ENCODE data around the gene NFU1. TPM values are rescaled to one million over a fixed set of nuclear protein-coding genes. Genes with fewer than 3 reads are reported as not detected.

Gene NFU1
- total and polyA plus RNA-seq, 9 of the 15 experiments (the other 6 are each of a cell fraction or from before 2014, with no cell fraction given): 33.3 to 61.8 (median 53.7) TPM

DNA sequence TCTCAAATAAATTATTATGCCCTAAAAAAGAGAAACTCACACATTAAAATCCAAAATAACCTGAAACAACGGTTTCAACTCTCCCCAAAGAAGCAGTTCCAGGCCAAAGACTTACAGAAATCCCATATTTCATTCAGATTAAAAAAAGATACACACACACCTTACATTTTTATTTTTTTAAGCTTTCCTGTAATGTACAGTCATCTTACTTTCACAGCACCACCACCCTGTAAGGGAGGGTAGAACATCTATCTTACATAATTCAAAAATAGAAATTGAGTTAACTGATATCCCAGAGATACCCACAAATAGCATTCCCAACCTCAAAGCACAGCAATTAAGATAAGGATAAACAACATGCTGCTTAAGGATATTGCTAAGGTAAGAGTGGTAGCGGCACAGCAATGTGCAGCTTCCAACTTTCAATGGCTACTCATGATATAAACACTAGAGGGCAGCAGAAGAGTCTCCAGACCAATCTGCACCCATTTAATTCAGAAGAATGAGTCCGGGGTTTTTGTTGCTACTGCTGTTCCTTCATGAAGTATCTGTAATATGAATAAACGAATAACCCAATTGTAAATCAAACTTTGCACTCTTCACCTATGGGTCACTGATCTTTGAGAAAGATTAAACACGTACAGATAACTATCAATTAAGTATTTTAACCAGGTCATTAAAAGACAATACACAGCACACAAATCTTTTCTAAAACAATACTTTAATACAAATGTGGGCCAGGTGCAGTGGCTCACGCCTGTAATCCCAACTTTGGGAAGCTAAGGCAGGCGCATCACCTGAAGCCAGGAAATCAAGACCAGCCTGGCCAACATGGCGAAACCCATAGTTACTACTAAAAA, 61.5 kb downstream of the NFU1 start (continued):
- TF ChIP-seq NR2F6 (CRISPR knock-in tag; IDR thresholded peaks at IDR 0.05) (no peak), RFX5 (IDR thresholded peaks at IDR 0.05; ENCODE audit: low read depth, low read length) (no peak), KAT8 (IDR thresholded peaks at IDR 0.05; ENCODE audit: low read depth) (no peak), HDAC6 (IDR thresholded peaks at IDR 0.05; ENCODE audit: low read depth, low read length) (no peak), NR4A1 (CRISPR knock-in tag; IDR thresholded peaks at IDR 0.05) (no peak), NR4A1 (tag; IDR thresholded peaks at IDR 0.05) (no peak)
- TF ChIP-seq, protein P1, sequence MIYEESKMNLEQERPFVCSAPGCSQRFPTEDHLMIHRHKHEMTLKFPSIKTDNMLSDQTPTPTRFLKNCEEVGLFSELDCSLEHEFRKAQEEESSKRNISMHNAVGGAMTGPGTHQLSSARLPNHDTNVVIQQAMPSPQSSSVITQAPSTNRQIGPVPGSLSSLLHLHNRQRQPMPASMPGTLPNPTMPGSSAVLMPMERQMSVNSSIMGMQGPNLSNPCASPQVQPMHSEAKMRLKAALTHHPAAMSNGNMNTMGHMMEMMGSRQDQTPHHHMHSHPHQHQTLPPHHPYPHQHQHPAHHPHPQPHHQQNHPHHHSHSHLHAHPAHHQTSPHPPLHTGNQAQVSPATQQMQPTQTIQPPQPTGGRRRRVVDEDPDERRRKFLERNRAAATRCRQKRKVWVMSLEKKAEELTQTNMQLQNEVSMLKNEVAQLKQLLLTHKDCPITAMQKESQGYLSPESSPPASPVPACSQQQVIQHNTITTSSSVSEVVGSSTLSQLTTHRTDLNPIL (CRISPR knock-in tag; IDR thresholded peaks at IDR 0.05): no peak
- TF ChIP-seq, protein P2, sequence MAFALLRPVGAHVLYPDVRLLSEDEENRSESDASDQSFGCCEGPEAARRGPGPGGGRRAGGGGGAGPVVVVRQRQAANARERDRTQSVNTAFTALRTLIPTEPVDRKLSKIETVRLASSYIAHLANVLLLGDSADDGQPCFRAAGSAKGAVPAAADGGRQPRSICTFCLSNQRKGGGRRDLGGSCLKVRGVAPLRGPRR (CRISPR knock-in tag; IDR thresholded peaks at IDR 0.05): no peak

DNA sequence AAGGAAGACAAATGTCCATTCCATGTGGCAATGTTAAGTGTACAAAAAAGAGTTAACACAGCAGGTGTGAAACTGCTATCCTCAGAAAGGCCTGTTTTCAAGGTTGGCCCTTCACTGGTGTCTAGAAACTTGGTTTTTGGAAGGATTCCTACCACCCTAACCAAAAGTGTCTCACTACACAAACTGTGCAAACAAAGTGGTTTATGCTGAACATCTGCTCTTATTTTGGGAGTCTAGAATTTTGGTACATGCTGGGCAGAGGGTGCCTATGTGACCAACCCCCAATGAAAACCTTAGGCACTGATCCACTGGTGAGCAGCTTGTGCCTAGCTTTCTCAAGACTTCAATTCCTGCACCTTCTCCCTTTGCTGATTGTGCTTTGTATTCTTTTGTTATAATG, 64.5 kb downstream of the NFU1 start:
- Histone ChIP-seq H3K36me3 (ENCODE audit: control insufficient read depth, insufficient read depth, low read length) (peaks cover 52% of the 10 kb centered on the region), H3K79me2 (ENCODE audit: control insufficient read depth, insufficient read depth, low read length) (peaks cover 43% of the 10 kb centered on the region), H3K4me3 (no peak overlapping the region), H3K27ac (ENCODE audit: extremely low read depth, low read depth, low read length) (no peak overlapping the region), H4K20me1 (replicated peaks; ENCODE audit: control insufficient read depth, insufficient read depth, low read length) (peaks cover 19% of the 10 kb centered on the region; the same call in 1 of the 2 replicates), H3K27me3 (ENCODE audit: control insufficient read depth in 2 of 2, insufficient read depth in 2 of 2, low read length in 2 of 2) (no peaks in the 10 kb centered on the region), H3K4me2 (ENCODE audit: insufficient read depth, low read length) (no peak overlapping the region), H3K9me1 (ENCODE audit: control insufficient read depth, insufficient read depth, low read length) (no peaks in the 10 kb centered on the region), H3K4me1 (replicated peaks in 1 of 2; ENCODE audit: control insufficient read depth in 2 of 2, insufficient read depth in 2 of 2, low read length in 2 of 2) (no peaks in the 10 kb centered on the region; a peak in 2 of 5 replicates), H2AFZ (ENCODE audit: low read depth, low read length) (no peak overlapping the region), H3K9ac (ENCODE audit: insufficient read depth in 1 of 2, low read depth in 2 of 2, low read length in 2 of 2) (no peak overlapping the region), H3K9me3 (replicated peaks; ENCODE audit: control insufficient read depth, insufficient read depth, low read depth, low read length) (no peaks in the 10 kb centered on the region)
- ChIA-PET POLR2A (interaction anchor here (0.6 to 1.0 kb wide), 4 partner anchors 9 to 30 kb away, joined by 3 read pairs; no protein-coding TSS in a partner anchor), CTCF (ENCODE audit: low intra/inter-chr PET ratio) (no interaction called here)
- DNase-seq (ENCODE audit: extremely low read depth in 1 of 4, low spot score in 3 of 4) (no peak), ATAC-seq (no peak), FAIRE-seq (no peak)
- in situ Hi-C loops (cut with MboI): no loop called here
- intact Hi-C loops (cut with micrococcal nuclease): loop anchor here (10.0 kb wide), 1 partner anchor 182 kb away; no protein-coding TSS in a partner anchor
- no TSS peak for BruUV-seq (replicated peaks)
- TF ChIP-seq PHF8 (IDR thresholded peaks at IDR 0.05; ENCODE audit: borderline replicate concordance, low read length): no peak

Data from K562 (cell line).